Suprapubic skin (tissue), 4 donors: ENCODE results near the gene ADCY5. TPM values are rescaled to one million over a fixed set of nuclear protein-coding genes. Genes with fewer than 3 reads are reported as not detected.
"Not testable (repeated sequence)": the region's sequence is repeated elsewhere in the genome, so short reads cannot be mapped to it uniquely, and the experiment has no call there.

ENCODE experiments used
- DNase-seq, 2 donors: peaks; one replicate each; pipeline ENCODE4 v3.0.0-alpha.2; 2019; ENCODE audit warnings: low spot score in 2 of 2
- H3K27ac ChIP-seq: fragments of 200-600 bp; sonication (generic); one replicate; pipeline ENCODE4 v1.5.1; 2019
- H3K27me3 ChIP-seq: fragments of 200-600 bp; sonication (generic); one replicate; pipeline ENCODE4 v1.5.1; 2019
- H3K36me3 ChIP-seq: fragments of 200-600 bp; sonication (generic); one replicate; pipeline ENCODE4 v1.5.1; 2019
- H3K4me1 ChIP-seq: fragments of 200-600 bp; sonication (generic); one replicate; pipeline ENCODE4 v1.5.1; 2019
- H3K4me3 ChIP-seq: fragments of 200-600 bp; sonication (generic); one replicate; pipeline ENCODE4 v1.5.1; 2019; ENCODE audit warnings: mild to moderate bottlenecking
- H3K9me3 ChIP-seq: fragments of 200-600 bp; sonication (generic); one replicate; pipeline ENCODE4 v1.5.1; 2019
- EP300 ChIP-seq: sonication (generic); formaldehyde crosslinking; IDR thresholded peaks from one replicate; pipeline ENCODE4 v1.6.1; 2017; ENCODE audit warnings: antibody characterized with exemption
- POLR2A ChIP-seq, 2 donors: fragments of 450-650 bp; IDR thresholded peaks; one replicate each; pipeline ENCODE4 v1.6.1; 2017; ENCODE audit warnings: antibody characterized with exemption in 2 of 2, mild to moderate bottlenecking in 2 of 2, moderate library complexity in 2 of 2
- POLR2AphosphoS5 ChIP-seq, 3 donors: sonication (generic); formaldehyde crosslinking; IDR thresholded peaks; one replicate each; pipeline ENCODE4 v1.6.1; 2017; ENCODE audit warnings: antibody characterized with exemption in 3 of 3
- WGBS: methylation state at CpG from one replicate; pipeline ENCODE4 v1.1.5; 2018; 5-methylcytosine and 5-hydroxymethylcytosine counted together
- total RNA-seq, 4 donors: library from RNA; depleted of rRNA; stranded (reverse); fragments of >200 nt; gene quantifications; one replicate each; pipeline ENCODE4 v1.1.0, GENCODE V29; 2016
- TF ChIP-seq, protein P1 (sequence below), 2 donors: fragments of 200-600 bp in 1 of 2; fragments of 450-650 bp in 1 of 2; sonication (generic) in 1 of 2; IDR thresholded peaks; one replicate each; pipeline ENCODE4 v1.5.1; 2016 to 2019; ENCODE audit warnings: antibody characterized with exemption in 2 of 2, mild to moderate bottlenecking in 1 of 2, moderate library complexity in 1 of 2

The ADCY5 gene
- total RNA-seq, 4 donors from 2014 or later, result 1.4 to 4.9 (median 4.0) TPM

DNA sequence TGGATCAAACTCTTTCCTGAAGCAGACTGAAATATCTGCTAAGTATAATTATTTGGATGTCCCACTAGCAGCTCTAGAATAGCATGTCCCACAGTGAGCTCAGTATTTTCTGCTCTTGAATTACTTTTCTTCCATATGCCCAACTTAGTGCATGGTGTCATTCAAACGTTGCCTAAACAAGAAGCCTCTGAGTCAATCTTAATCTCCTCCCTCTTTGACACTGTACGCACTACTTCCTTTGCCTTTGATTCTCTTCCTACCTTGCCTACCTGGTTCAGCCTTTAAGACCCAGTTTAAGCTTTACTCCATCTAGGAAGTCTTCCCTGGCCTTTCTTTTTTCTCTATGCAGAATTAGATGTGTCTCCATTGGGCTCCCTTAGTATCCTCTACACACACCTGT is 192.6 kb downstream of the ADCY5 start:
- H3K36me3 ChIP-seq, result no peaks in the 10 kb centered on the region
- no peak overlapping the region for H3K4me3 ChIP-seq
- no peaks in the 10 kb centered on the region for H3K27me3 ChIP-seq
- TF ChIP-seq EP300 (no peak), POLR2AphosphoS5 (IDR thresholded peaks at IDR 0.05) (no peak), POLR2A (IDR thresholded peaks at IDR 0.05) (no peak)
- TF ChIP-seq, protein P1, sequence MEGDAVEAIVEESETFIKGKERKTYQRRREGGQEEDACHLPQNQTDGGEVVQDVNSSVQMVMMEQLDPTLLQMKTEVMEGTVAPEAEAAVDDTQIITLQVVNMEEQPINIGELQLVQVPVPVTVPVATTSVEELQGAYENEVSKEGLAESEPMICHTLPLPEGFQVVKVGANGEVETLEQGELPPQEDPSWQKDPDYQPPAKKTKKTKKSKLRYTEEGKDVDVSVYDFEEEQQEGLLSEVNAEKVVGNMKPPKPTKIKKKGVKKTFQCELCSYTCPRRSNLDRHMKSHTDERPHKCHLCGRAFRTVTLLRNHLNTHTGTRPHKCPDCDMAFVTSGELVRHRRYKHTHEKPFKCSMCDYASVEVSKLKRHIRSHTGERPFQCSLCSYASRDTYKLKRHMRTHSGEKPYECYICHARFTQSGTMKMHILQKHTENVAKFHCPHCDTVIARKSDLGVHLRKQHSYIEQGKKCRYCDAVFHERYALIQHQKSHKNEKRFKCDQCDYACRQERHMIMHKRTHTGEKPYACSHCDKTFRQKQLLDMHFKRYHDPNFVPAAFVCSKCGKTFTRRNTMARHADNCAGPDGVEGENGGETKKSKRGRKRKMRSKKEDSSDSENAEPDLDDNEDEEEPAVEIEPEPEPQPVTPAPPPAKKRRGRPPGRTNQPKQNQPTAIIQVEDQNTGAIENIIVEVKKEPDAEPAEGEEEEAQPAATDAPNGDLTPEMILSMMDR (IDR thresholded peaks at IDR 0.05), result no peak
- H3K9me3 ChIP-seq, result no peaks in the 10 kb centered on the region
- 61% methylated on average over 2 of the region's 2 CpGs for WGBS
- no peak for DNase-seq
- no peak overlapping the region for H3K27ac ChIP-seq
- no peaks in the 10 kb centered on the region for H3K4me1 ChIP-seq

DNA sequence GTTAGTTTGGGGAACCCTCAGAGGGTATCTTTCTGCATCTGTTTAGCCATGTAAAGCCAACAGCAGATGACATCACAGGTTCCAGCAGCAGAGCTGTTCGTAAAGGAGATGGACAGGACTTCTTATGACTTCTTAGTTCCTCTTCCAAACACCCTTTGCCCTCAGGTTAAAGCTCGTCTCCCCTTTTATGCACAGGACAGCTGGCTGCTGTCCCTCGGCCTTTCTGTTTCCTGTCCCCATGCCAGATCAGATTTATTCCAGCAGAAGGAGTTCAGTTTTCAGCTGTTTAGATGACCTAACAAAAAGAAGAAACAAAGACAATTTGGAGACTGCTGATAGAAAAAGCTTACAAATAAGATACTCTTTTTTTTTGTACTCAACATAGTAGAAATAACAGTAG is 202.0 kb downstream of the ADCY5 start:
- peaks cover 36% of the 10 kb centered on the region for H3K36me3 ChIP-seq
- no peak for DNase-seq
- no peaks in the 10 kb centered on the region for H3K27me3 ChIP-seq
- no peak overlapping the region for H3K27ac ChIP-seq
- H3K4me1 ChIP-seq, result no peaks in the 10 kb centered on the region
- no peaks in the 10 kb centered on the region for H3K9me3 ChIP-seq
- no peak overlapping the region for H3K4me3 ChIP-seq
- TF ChIP-seq POLR2AphosphoS5 (IDR thresholded peaks at IDR 0.05) (no peak), POLR2A (IDR thresholded peaks at IDR 0.05) (no peak), EP300 (no peak)
- TF ChIP-seq, protein P1 (IDR thresholded peaks at IDR 0.05), result no peak
- 50% methylated on average over 3 of the region's 3 CpGs for WGBS

DNA sequence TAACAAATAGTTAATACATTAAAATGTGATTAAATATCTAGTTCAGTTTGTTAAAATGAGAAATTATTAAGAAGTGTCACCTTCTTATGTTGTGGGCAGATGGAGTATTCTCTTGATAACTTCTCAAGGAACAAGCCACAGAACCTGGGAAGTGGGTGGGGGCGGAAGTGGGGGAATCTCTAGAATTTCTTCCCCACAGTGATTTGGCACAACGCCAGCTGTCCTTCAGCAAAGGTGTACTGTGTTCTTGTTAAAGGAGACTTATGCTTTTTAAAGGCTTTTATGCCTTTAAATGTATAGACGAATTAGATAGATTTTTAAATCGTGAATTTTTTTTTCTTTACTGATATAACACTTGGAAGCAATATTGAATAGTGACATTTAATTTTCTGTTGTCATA is 204.8 kb downstream of the ADCY5 start:
- no peaks in the 10 kb centered on the region for H3K4me1 ChIP-seq
- H3K9me3 ChIP-seq, result no peaks in the 10 kb centered on the region
- no peak overlapping the region for H3K4me3 ChIP-seq
- TF ChIP-seq EP300 (no peak), POLR2A (IDR thresholded peaks at IDR 0.05) (no peak), POLR2AphosphoS5 (IDR thresholded peaks at IDR 0.05) (no peak)
- TF ChIP-seq, protein P1 (IDR thresholded peaks at IDR 0.05), result no peak
- H3K27me3 ChIP-seq, result no peaks in the 10 kb centered on the region
- DNase-seq, result no peak
- WGBS, result 58% methylated on average over 4 of the region's 4 CpGs
- H3K36me3 ChIP-seq, result peaks cover 40% of the 10 kb centered on the region
- no peak overlapping the region for H3K27ac ChIP-seq

DNA sequence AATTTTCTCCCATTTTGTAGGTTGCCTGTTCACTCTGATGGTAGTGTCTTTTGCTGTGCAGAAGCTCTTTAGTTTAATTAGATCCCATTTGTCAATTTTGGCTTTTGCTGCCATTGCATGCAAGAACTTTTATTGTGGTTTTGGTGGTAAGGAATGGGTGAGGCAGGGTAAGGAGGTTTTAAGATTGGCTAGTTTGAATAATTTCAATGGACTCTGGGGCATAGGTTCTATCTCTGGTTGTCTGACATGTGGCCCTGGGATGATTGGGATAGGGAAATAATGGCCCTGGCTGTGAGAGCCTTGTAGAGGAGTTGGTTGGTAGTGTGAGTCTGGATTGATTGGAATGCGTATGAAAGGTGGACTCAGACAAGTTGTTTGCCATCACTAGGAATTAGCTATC is 209.1 kb downstream of the ADCY5 start:
- TF ChIP-seq POLR2AphosphoS5 (IDR thresholded peaks at IDR 0.05), result no peak
- TF ChIP-seq, protein P1 (IDR thresholded peaks at IDR 0.05), result no peak
- TF ChIP-seq POLR2A (IDR thresholded peaks at IDR 0.05), result no peak
- no peak for TF ChIP-seq EP300
- Histone ChIP-seq H3K4me3 (no peak overlapping the region), H3K27ac (no peak overlapping the region), H3K36me3 (peaks cover 12% of the 10 kb centered on the region), H3K9me3 (no peaks in the 10 kb centered on the region), H3K27me3 (no peaks in the 10 kb centered on the region), H3K4me1 (no peaks in the 10 kb centered on the region)
- DNase-seq, result no peak
- WGBS, result 78% methylated on average over 1 of the region's 1 CpG

DNA sequence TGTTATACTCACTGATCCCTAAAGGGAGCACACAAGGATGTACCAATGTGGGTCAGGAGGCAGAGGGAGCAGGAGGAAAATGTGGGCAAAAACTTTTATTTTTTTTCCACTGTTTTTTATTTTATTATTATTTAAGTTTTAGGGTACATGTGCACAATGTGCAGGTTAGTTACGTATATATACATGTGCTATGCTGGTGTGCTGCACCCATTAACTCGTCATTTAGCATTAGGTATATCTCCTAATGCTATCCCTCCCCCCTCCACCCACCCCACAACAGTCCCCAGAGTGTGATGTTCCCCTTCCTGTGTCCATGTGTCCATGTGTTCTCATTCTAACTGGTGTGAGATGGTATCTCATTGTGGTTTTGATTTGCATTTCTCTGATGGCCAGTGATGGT is 209.7 kb downstream of the ADCY5 start:
- not testable (repeated sequence) for H3K27ac ChIP-seq, DNase-seq, H3K4me1 ChIP-seq, H3K27me3 ChIP-seq, H3K9me3 ChIP-seq, H3K4me3 ChIP-seq
- WGBS, result 93% methylated on average over 2 of the region's 2 CpGs
- H3K36me3 ChIP-seq, result peaks cover 14% of the 10 kb centered on the region

DNA sequence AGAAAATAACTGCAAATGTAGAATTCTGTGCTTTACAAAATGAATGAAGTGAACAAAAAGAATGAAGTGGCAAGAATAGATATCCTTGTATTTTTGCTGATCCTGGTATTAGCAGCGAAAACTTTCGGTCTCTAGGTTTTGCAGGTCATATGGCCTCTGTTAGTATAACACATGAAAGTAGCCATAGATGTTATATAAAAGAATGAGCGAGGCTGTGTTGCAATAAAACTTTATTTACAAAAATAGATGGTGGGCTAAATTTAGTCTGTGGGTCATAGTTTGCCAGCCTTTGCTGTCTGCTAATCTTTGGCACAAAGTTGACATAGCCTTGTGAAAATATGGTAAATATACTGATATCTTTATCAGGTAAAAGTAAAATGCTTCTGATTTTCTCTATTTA is 212.0 kb downstream of the ADCY5 start:
- Histone ChIP-seq H3K4me1 (no peaks in the 10 kb centered on the region), H3K9me3 (no peaks in the 10 kb centered on the region), H3K27ac (no peak overlapping the region), H3K27me3 (no peaks in the 10 kb centered on the region), H3K4me3 (no peak overlapping the region), H3K36me3 (peaks cover 22% of the 10 kb centered on the region)
- TF ChIP-seq, protein P1 (IDR thresholded peaks at IDR 0.05), result no peak
- no peak for DNase-seq
- WGBS, result 98% methylated on average over 3 of the region's 3 CpGs
